ENCODE data around the gene SIRPG. TPM values are rescaled to one million over a fixed set of nuclear protein-coding genes. Genes with fewer than 3 reads are reported as not detected.

SIRPG gene
- total RNA-seq, 1 experiment from 2014 or later, result not detected

GRCh38 chr20:1622450-1622849 is 35.1 kb downstream of the SIRPG start:
- H2BK120ac ChIP-seq (ENCODE audit: low read depth, low read length, poor library complexity, severe bottlenecking), result no peak overlapping the region
- H3K27ac ChIP-seq (ENCODE audit: insufficient read length, low read depth, low read length), result no peak overlapping the region
- no peak overlapping the region for H3K9ac ChIP-seq (ENCODE audit: extremely low read depth, insufficient read length, low read length)
- no peak overlapping the region for H2BK15ac ChIP-seq (ENCODE audit: low read depth, low read length)
- H2BK5ac ChIP-seq (ENCODE audit: insufficient read length, low read length), result no peak overlapping the region
- no peaks in the 10 kb centered on the region for H3K79me2 ChIP-seq (ENCODE audit: insufficient read depth, low read length)
- H3K9me3 ChIP-seq (ENCODE audit: control insufficient read depth, low read depth, low read length), result no peaks in the 10 kb centered on the region
- H3K4me2 ChIP-seq (ENCODE audit: insufficient read depth, insufficient read length, low read length), result no peak overlapping the region
- no peak overlapping the region for H3K23ac ChIP-seq (ENCODE audit: insufficient read length, low read depth, low read length)
- H3K27ac Mint-ChIP-seq, result no peak overlapping the region
- no peaks in the 10 kb centered on the region for H4K20me1 ChIP-seq (ENCODE audit: control insufficient read depth, insufficient read depth, insufficient read length)
- no peak overlapping the region for H4K8ac ChIP-seq (replicated peaks; ENCODE audit: insufficient read length, low read depth, low read length)
- H2BK12ac ChIP-seq (ENCODE audit: insufficient read length, low read depth, low read length), result no peak overlapping the region
- no peak for DNase-seq
- H2AFZ ChIP-seq (ENCODE audit: low read length), result no peak overlapping the region
- peaks cover 12% of the 10 kb centered on the region for H3K27me3 Mint-ChIP-seq (ENCODE audit: low read depth)
- no peaks in the 10 kb centered on the region; a peak in 1 of 7 replicates for H3K36me3 Mint-ChIP-seq (ENCODE audit: insufficient read depth in 1 of 3, low read depth in 3 of 3)
- no peak overlapping the region for H2BK20ac ChIP-seq (ENCODE audit: low read depth, low read length, poor library complexity, severe bottlenecking)
- H4K91ac ChIP-seq (ENCODE audit: insufficient read length, low read depth, low read length), result no peak overlapping the region
- peaks cover 2 to 4% of the 10 kb centered on the region in 2 experiments for H3K9me3 Mint-ChIP-seq
- no peaks in the 10 kb centered on the region for H3K79me1 ChIP-seq (ENCODE audit: insufficient read depth, low read depth, low read length, poor library complexity, severe bottlenecking)
- WGBS (ENCODE audit: extremely low coverage, insufficient read length, low lambda C conversion rate), result no CpG with 5 or more reads among the region's 1 CpG
- no peaks in the 10 kb centered on the region for H3K4me1 ChIP-seq (ENCODE audit: insufficient read depth, low read length)
- H3K4me3 Mint-ChIP-seq, result no peak overlapping the region
- no peak overlapping the region for H3K14ac ChIP-seq (ENCODE audit: insufficient read depth, low read length)
- H3K4me1 Mint-ChIP-seq, result peaks cover 8 to 11% of the 10 kb centered on the region in 2 experiments
- H3K56ac ChIP-seq (ENCODE audit: insufficient read length, low read depth, low read length), result no peak overlapping the region
- H3K23me2 ChIP-seq (ENCODE audit: insufficient read length, low read depth, low read length, poor library complexity, severe bottlenecking), result no peaks in the 10 kb centered on the region
- H2AK5ac ChIP-seq (ENCODE audit: insufficient read length, low read length), result no peak overlapping the region
- H3K27me3 ChIP-seq (ENCODE audit: insufficient read depth, low read length), result no peaks in the 10 kb centered on the region; the same call in 1 of the 2 replicates
- no peak overlapping the region for H4K5ac ChIP-seq (ENCODE audit: insufficient read length, low read depth, low read length)
- H3K18ac ChIP-seq (ENCODE audit: insufficient read length, low read depth, low read length), result no peak overlapping the region
- no peak for TF ChIP-seq CTCF (conservative IDR thresholded peaks at IDR 0.05)
- no peak overlapping the region for H3K4ac ChIP-seq (ENCODE audit: low read depth, low read length)
- no peak overlapping the region for H3T11ph ChIP-seq (ENCODE audit: low read length)

All from H9 (cell line).